ENCODE results near the gene TMA7B.

GRCh38 chr22:39925273-39925672 lies 34.9 kb upstream of the TMA7B start:
- TF ChIP-seq CTCF (IDR thresholded peaks at IDR 0.05) = no peak
- TF ChIP-seq POLR2AphosphoS5 (IDR thresholded peaks at IDR 0.05) = no peak

Data from gastroesophageal sphincter (tissue), 3 donors.